Kidney (tissue), 14 donors: ENCODE results near the gene ETV6. TPM values are rescaled to one million over a fixed set of nuclear protein-coding genes. Genes with fewer than 3 reads are reported as not detected.

Experiments
- DNase-seq, 5 donors: peaks; one replicate each; pipeline ENCODE4 v3.0.0-alpha.2; 2013 to 2020
- FAIRE-seq: peaks from 2 replicates; lab custom pipeline; 2012; peaks lifted over from hg19 to GRCh38; lab: Jason Lieb, UNC
- H3K27ac ChIP-seq, 2 donors: one replicate each; pipeline ENCODE4 v1.7.0; 2013; ENCODE audit warnings: low read depth in 2 of 2, low read length in 2 of 2, inconsistent platforms in 1 of 2
- H3K27me3 ChIP-seq: one replicate; pipeline ENCODE4 v1.7.1; 2013; ENCODE audit warnings: low read length, inconsistent platforms; ENCODE audit not compliant: control insufficient read depth, insufficient read depth
- H3K36me3 ChIP-seq, 3 donors: one replicate each; pipeline versions ENCODE4 v1.7.0 to v1.7.1; 2013; ENCODE audit warnings: low read length in 3 of 3, control low read depth in 1 of 3, inconsistent platforms in 1 of 3; ENCODE audit not compliant: insufficient read depth in 3 of 3, control insufficient read depth in 2 of 3
- H3K4me1 ChIP-seq, 3 donors: one replicate each; pipeline versions ENCODE4 v1.7.0 to v1.7.1; 2013; ENCODE audit warnings: low read length in 3 of 3, inconsistent platforms in 1 of 3, low read depth in 1 of 3; ENCODE audit not compliant: control insufficient read depth in 2 of 3, insufficient read depth in 2 of 3
- H3K4me3 ChIP-seq, 3 donors: one replicate each; pipeline versions ENCODE4 v1.7.0 to v1.8.1; 2013; ENCODE audit warnings: low read length in 3 of 3, control low read depth in 1 of 3, inconsistent platforms in 1 of 3
- H3K9ac ChIP-seq, 3 donors: one replicate each; pipeline versions ENCODE4 v1.7.0 to v1.7.1; 2013; ENCODE audit warnings: low read length in 3 of 3, control low read depth in 1 of 3, inconsistent platforms in 1 of 3
- H3K9me3 ChIP-seq, 3 donors: one replicate each; pipeline versions ENCODE4 v1.7.0 to v1.7.1; 2013; ENCODE audit warnings: low read length in 3 of 3, control low read depth in 1 of 3, inconsistent platforms in 1 of 3; ENCODE audit not compliant: control insufficient read depth in 2 of 3, insufficient read depth in 1 of 3
- CTCF ChIP-seq: IDR thresholded peaks from 3 replicates; pipeline ENCODE4 v1.5.1; 2012; ENCODE audit warnings: mild to moderate bottlenecking, moderate library complexity, borderline replicate concordance; ENCODE audit not compliant: insufficient read depth; ENCODE audit errors: extremely low read depth
- intact Hi-C: fragments of 100-400 bp; cut with DNase I; formaldehyde crosslinking; loops from one replicate; pipeline ENCODE4 v1.11.1; 2022
- polyA plus RNA-seq: library from polyadenylated mRNA; stranded (reverse); fragments of 350-450 nt; fragmentation: Illumina TruSeq; extraction: RNeasy Lipid Tissue Mini Kit (QIAGEN cat#74804); gene quantifications from one replicate; pipeline ENCODE4 v1.2.3, GENCODE V29; 2014; ENCODE audit warnings: low read depth, low replicate concordance; ENCODE audit not compliant: insufficient read depth
- total RNA-seq: library from RNA; stranded (reverse); fragmentation: NEBNext Ultra II Directional; extraction: Animal tissue kit (Norgen Biotek cat#: 25700); gene quantifications from one replicate; pipeline ENCODE4 v1.2.1, GENCODE V29; 2021
- donor health status: control.
- donor health status: control.
- donor health status: control.
- donor health status: control.
- donor health status: control.
- donor health status: DM: yes; HTN: yes; CAD: no.
- donor health status: Normal renal cell carcinoma (clear cell type).

The ETV6 gene
- total and polyA plus RNA-seq, 2 donors from 2014 or later = 5.2 to 59.8 TPM

- TF ChIP-seq CTCF = no peak
- Histone ChIP-seq H3K4me3 (no peak overlapping the region), H3K4me1 (no peaks in the 10 kb centered on the region), H3K36me3 (peaks cover 0 to 6% (median 0%) of the 10 kb centered on the region in 3 donors), H3K9ac (no peak overlapping the region), H3K27me3 (no peaks in the 10 kb centered on the region), H3K27ac (no peak overlapping the region), H3K9me3 (no peaks in the 10 kb centered on the region)
- DNase-seq (no peak), FAIRE-seq (no peak)
- intact Hi-C loops = no loop called here
These were observed 247.0 kb downstream of the ETV6 start for GRCh38 chr12:11896417-11896929.

- no peak overlapping the region for H3K4me3 ChIP-seq
- H3K27me3 ChIP-seq = no peaks in the 10 kb centered on the region
- H3K36me3 ChIP-seq = peaks cover 0 to 1% (median 0%) of the 10 kb centered on the region in 3 donors
- TF ChIP-seq CTCF = no peak
- FAIRE-seq = no peak
- intact Hi-C loops = no loop called here
- no peaks in the 10 kb centered on the region for H3K4me1 ChIP-seq
- DNase-seq = no peak
- no peak overlapping the region for H3K9ac ChIP-seq
- H3K27ac ChIP-seq = no peak overlapping the region
- no peaks in the 10 kb centered on the region for H3K9me3 ChIP-seq
These were observed 248.4 kb downstream of the ETV6 start for GRCh38 chr12:11897923-11898322.

- intact Hi-C loops = no loop called here
- no peaks in the 10 kb centered on the region for H3K27me3 ChIP-seq
- no peaks in the 10 kb centered on the region for H3K4me1 ChIP-seq
- H3K27ac ChIP-seq = no peak overlapping the region
- no peaks in the 10 kb centered on the region for H3K9me3 ChIP-seq
- no peak for DNase-seq
- TF ChIP-seq CTCF = no peak
- no peaks in the 10 kb centered on the region for H3K36me3 ChIP-seq
- no peak for FAIRE-seq
- no peak overlapping the region for H3K9ac ChIP-seq
- no peak overlapping the region for H3K4me3 ChIP-seq
These were observed 252.4 kb downstream of the ETV6 start for GRCh38 chr12:11901701-11902524.
